GM20000 (cell line): ENCODE data around the gene ABL1.

ENCODE experiments used
- DNase-seq: peaks from one replicate; pipeline ENCODE4 v3.0.0; 2012; ENCODE audit warnings: low spot score
- TF ChIP-seq, protein P1 (sequence below): IDR thresholded peaks from 2 replicates; pipeline ENCODE4 v1.5.1; 2012; ENCODE audit warnings: mild to moderate bottlenecking, control low read depth; ENCODE audit errors: extremely low read depth, missing control alignments

The ABL1 gene

DNA sequence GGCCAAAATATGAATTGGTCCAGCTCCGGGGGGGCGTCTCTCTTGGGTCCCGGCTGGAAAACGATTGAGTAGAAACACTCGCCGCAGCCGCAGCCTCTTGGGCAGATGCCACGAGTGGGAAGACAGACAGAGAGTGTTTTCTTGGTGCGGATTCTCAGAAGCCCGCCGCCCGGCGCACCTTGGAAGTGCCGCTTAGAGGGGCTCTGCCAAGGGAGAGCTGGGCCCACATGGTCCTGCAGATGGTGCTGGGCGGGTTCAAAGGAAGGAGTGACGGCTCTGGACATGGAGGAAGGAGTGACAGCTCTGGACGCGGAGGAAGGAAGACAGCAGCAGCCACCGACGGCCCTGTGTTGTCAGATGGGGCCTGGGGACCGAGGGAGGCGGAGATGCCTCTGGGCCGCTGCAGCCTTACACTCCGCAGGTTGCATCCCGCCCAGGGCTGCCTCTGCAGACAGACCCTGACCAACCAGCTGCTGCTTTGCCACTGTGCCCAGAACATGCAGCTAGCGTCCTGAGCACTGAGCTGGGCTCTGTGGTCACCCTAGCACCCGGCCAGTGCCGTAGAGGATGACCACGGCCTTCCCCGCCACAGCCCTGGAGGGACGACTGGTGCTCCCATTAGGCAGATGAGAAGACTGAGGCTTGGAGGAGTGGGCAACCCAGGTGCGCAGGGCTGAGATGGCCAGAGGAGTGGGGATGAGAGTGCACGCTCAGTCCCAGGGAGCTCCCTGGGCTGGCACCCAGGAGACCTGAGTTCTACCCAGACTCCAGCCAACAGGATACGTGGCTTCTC lies 82.3 kb downstream of the ABL1 start:
- TF ChIP-seq, protein P1, sequence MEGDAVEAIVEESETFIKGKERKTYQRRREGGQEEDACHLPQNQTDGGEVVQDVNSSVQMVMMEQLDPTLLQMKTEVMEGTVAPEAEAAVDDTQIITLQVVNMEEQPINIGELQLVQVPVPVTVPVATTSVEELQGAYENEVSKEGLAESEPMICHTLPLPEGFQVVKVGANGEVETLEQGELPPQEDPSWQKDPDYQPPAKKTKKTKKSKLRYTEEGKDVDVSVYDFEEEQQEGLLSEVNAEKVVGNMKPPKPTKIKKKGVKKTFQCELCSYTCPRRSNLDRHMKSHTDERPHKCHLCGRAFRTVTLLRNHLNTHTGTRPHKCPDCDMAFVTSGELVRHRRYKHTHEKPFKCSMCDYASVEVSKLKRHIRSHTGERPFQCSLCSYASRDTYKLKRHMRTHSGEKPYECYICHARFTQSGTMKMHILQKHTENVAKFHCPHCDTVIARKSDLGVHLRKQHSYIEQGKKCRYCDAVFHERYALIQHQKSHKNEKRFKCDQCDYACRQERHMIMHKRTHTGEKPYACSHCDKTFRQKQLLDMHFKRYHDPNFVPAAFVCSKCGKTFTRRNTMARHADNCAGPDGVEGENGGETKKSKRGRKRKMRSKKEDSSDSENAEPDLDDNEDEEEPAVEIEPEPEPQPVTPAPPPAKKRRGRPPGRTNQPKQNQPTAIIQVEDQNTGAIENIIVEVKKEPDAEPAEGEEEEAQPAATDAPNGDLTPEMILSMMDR: no peak
- DNase-seq: no peak

DNA sequence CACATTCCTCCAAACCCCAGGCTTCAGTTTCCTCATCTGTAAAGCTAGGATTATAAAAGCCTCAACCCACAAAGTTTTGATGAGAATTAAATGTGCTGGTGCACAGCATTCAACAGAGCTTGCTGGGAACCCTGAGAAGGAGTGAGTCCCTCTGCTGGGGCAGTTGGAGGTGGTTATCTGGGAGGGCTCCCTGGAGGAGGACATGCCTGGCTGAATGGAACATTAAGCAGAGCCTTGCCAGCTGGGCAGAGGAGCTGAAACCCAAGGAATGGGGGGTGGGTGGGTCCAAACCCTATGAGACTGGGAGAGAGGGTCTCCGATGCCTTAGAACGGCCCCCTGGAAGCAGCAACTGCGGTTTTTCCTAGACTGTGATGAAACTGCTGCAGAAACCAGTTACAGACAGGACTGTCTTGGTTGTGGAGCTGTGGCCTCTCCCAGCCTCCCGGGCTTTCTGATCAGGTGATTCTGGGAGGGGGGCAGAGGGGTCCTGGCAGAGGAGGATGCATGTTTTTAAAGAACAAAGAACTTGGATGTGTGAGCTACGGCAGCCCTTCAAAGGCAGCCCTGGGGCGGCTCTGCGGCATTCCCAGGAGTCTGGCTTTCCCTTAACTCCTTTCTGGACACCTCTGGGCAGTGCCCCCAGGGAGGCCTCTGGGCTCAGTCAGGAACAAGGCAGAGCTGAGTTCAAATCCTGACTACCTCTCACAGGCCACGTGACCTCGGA lies 83.2 kb downstream of the ABL1 start:
- TF ChIP-seq, protein P1: no peak
- DNase-seq: no peak

DNA sequence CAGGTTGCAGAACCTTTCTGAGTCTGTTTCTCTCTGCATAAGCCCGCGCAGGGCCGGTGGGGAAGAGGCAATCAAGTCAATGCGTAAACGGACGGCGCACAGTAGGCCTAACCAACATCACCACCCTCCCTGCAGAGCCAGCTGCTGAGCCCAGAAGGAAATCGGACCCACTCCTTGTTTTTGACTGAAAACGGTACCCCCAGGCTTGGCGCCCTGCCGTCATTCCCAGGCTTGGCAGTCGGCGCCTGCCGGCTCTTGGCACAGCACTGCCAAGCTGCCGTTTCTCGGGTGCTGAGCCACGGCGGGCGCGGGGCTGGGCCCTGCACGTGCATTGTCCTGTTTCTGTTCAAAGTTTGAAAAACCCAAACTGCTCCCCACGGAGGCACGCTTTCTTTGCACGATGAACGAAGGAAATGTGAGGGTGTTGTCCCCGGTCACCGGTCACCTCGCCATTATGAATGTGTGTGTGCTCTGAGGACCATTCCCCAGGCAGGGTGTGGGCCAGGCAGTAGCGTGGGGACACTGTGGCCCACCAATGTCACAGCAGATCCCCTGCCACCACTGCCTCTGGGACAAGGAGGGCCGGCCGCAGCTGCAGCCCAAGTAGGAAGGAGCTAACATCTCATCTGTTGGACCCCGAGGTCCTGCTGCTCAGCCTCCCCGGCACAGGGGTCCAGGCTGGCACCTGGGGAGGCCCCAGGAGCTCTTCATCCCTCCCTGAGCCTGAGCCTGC lies 83.9 kb downstream of the ABL1 start:
- no peak for DNase-seq
- TF ChIP-seq, protein P1: no peak

DNA sequence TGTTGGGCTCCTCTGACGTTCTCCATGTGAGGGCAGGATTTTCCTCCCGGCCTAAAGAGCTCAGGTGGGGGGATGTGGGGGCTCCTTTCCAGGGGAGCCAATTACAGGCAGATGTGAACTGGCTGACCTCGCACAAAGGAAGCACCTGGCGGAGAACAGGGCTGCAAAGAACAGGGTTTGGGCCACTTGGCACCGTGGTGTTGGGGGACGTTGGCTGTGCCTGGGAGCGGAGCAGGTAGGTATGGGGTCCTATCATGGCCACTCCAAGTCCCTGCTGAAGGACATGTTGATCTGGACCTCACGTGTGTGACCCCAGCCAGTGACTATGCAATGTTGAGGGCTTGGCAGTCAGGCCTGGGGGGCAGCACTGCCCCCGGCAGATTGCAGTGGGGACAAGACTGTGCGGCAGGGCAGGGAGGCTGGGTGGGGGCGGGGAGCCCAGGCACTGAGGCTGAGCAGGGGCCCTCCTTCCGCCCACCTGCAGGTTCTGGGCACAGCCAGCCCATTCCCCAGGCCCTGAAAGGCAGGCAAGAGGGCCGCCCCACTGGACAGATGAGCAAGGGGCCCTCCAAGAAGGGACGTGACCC lies 84.6 kb downstream of the ABL1 start:
- TF ChIP-seq, protein P1: no peak
- DNase-seq: no peak

DNA sequence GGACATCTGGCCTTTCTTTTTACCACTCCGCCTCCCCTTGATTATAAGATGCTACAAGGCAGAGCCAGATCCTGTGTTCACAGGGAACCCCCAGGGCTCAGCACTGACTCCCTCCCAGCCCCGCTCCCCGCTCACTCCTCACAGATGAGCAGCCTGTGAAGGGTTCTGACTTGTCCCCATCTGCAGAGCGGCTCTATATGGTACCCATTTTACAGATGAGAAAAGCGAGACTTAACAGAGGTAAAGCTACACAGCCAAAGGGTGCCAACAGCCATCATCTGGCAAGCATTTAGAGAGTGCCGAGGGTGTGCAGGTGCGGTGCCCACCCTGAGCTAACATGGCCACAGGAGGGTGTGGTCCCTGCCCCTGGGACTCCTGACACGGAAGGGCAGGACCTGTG lies 85.2 kb downstream of the ABL1 start:
- DNase-seq: no peak
- TF ChIP-seq, protein P1: no peak

DNA sequence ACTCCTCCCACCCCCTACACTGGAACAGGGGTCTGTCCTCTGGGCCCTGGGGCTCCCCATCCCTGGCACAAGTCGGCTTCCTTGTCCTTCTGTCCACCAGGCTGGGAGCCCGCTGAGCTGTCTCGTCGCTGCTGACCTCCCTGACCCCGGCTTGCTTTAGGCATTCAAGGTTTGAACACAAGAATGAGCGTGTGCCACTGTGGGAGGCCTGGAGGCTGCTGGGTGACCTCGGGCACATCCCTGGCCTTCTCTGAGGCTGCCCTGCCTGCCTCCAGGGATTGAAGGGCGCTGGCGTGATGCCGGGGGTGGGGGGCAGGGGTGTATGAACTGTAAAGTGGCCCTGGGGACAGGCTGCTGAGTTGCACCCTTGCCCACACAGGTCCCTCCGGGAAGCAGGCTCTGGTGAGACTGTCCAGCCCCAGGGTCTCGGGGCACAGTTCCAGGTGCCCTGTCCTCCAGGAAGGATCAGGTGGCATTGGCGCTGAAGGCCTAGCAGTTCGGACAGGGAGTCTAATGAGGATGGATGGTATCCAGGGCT lies 85.8 kb downstream of the ABL1 start:
- DNase-seq: no peak

More for the DNA sequence above, 85.8 kb downstream of the ABL1 start:
- TF ChIP-seq, protein P1: no peak
